ENCODE measurements around the gene CALM1.
"Not testable (repeated sequence)": the region's sequence is repeated elsewhere in the genome, so short reads cannot be mapped to it uniquely, and the experiment has no call there.

CALM1 gene

DNA sequence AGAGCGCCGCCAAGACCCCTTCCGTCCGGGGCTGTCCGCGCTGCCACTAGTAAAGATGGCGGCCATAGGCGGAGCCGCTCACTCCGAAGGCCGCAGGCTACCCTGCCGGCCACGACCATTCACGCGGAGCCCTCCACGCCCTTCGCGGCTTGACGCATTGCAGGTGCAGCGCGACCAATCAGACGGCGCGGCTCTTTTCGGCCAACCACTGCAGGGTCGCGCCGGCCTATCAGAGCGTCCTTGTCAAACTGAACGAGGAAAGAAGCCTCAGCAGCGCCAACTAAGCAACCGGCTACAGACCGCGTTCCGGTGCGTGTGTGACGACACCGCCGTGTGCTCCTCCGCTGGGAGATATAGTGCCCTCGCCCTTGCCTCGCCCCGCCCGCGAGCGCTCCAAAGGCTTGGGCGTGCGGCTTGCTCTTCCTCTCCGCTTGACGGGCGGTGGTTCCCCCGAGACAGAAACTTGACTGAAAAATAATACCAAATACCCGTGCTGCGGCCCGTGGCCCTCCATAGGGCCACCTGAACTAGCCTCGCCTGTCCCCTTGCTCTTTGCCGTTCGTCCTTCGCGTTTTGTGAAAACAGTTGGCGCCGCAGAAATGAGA lies 13.6 kb upstream of the CALM1 start:
- DNase-seq (ENCODE audit: low read depth in 3 of 3), result peak; percentile 92 to 96 (median 96)

DNA sequence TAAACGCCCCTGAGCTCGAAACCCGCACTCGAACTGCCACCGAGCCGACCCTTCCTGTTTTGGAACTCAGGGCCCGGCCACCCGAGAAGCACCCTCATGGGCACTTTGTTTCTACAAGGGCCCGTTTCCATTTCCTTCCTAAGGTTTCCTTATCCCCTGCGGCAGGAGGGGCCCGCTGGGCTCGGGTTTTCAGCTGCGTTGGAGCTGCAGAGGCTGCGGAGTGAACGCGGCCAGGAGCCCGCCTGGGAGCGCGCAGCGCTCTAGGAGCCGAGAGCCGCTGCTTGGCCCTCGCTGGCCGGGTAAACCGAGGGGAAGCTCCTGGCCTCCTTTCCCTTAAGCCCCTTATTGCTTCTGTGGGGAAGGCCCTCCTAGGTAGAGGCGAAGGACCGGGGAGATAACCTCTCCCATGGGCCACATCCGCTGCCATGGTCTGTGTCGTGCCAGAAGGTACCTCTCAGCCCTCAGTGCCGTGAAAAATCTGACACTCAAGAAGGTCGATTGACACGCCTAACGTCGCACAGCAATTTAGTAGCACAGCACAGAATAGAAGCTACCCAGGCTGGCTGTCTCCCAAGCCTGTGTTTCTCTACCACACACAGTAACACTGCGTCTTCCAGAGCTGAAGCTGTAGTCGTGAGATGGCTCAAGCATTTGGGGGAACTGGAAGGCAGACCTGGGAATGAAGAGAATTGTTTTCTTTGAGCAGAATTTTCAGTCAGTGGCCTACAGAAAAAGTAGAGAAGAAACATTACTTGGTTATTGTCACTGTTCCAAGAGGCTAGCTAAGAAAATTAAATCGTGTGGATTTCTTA lies 12.9 kb upstream of the CALM1 start:
- peak; percentile 13 to 38 (median 35) for DNase-seq (ENCODE audit: low read depth in 3 of 3)

DNA sequence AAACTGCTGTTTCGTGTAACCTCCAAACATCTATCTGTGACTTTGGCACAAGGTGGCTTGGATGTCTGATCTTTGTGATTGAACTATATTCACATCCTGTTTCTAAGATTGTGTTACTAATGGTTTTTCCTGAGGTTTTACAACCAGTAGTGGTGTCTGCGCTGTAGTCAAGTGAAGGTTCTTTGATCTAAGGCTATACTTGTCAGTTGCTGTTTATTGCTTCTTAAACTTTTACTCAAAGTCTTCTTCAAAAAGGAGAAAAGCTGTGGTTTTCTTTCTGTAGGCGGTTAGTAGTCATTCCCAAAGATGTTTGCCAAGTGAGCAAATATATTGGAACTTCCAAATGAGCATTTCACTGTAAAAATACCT lies 12.3 kb upstream of the CALM1 start:
- no peak for DNase-seq (ENCODE audit: low read depth in 3 of 3)

DNA sequence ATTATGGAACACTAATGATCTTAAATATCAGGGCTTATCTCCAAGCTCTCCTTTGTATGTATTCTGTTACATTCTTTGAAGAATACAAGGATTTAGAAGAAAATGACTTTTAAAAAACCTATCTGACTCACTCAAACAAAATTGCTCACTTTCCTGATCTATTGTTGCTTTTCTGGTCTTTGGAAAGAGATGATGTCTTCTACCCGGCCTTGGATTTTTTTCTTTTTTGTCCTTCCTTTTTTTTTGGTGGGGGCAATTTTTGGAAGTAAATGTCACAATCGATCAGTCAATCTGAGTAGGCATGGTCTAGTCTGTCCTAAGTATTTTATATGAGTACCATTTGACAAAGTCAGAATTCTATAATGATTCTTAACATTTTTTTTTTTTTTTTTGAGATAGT lies 10.5 kb upstream of the CALM1 start:
- no peak for DNase-seq (ENCODE audit: low read depth in 3 of 3)

DNA sequence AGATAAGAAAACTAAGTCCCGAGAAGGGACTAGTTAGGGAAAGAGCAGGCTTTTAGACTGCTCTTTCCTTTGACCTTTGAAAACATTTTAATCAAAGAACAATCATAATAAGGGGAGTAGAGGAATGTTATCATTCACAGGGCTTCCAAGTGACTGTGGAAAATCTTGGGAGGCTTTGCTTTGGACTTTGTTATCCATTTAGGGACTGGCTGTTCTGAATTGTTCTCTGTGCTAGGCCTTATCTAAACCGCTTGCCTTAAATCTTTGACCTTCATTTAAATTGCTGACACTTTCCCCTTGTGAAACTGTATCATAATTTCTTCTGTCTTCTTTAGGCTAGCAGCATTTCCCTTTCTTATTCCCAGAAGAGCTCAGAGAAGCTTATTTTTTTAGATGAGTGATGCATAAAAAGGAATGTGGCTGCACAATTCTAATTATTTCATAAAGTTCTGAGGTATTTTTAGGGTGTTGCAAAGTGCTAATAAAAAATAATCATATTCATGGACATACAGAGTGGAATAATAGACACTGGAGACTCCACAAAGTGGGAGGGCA lies 9.5 kb upstream of the CALM1 start:
- no peak for DNase-seq (ENCODE audit: low read depth in 3 of 3)

GRCh38 chr14:90388437-90388836 lies 8.4 kb upstream of the CALM1 start:
- no peak for DNase-seq (ENCODE audit: low read depth in 3 of 3)

- no peak for DNase-seq (ENCODE audit: low read depth in 3 of 3)
Observed at GRCh38 chr14:90388982-90389381, 7.8 kb upstream of the CALM1 start.

DNA sequence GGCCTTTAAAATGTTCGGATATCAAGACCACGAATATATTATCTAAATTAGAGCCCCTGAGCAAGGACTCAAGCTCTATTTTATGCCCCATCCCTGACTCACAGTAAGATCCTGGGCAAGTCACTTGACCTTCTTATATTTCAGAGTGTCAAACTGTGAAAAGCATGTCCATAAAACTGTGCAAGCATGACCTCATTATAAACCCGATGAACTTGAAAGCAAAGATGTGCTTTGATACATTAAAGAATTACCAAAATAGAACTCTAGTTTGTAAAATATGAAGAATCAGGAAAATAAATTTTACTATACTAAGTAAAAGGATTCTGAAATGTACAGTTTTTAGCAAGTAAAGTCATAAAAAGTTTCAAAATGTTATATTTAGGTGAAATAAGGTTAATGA lies 2.9 kb upstream of the CALM1 start:
- DNase-seq (ENCODE audit: low read depth in 3 of 3), result no peak

GRCh38 chr14:90394782-90395181 lies 2.0 kb upstream of the CALM1 start:
- not testable (repeated sequence) for DNase-seq (ENCODE audit: low read depth in 3 of 3)

- peak; percentile 21 to 43 (median 37) for DNase-seq (ENCODE audit: low read depth in 3 of 3)
Observed at GRCh38 chr14:90397425-90398314, 841 bp downstream of the CALM1 start.

DNA sequence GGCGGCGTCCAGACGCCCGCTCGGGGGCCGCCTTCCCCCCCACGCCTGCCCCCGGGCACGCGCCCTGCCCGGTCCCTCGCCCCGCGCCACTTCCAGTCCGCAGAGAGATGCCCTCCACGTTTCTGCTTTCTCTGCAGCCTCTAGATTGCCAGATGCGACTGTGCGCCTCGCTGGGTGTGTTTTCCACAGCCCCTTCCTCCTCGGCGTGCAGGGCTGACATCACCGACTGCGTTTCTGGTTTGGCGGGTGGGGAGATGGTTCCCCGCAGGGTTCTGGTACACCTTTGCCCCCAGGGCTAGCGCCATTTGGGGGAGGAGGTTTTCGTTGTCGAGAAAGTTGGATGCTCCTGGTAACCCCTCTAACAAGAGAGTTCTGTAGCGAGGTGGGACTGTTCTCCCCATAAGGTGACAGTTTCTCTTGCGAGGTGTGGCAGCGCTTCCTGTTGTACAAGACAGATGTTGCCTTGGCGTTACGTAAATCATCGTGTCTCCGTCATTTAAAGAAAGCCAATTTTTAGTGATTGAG lies 1.5 kb downstream of the CALM1 start:
- DNase-seq (ENCODE audit: low read depth in 3 of 3), result peak; percentile 23 to 30 (median 28)

- DNase-seq (ENCODE audit: low read depth in 3 of 3), result no peak
Observed at GRCh38 chr14:90398841-90399540, 2.2 kb downstream of the CALM1 start.

- peak; percentile 49 to 75 (median 72) for DNase-seq (ENCODE audit: low read depth in 3 of 3)
Observed at GRCh38 chr14:90399541-90400444, 3.0 kb downstream of the CALM1 start.

DNA sequence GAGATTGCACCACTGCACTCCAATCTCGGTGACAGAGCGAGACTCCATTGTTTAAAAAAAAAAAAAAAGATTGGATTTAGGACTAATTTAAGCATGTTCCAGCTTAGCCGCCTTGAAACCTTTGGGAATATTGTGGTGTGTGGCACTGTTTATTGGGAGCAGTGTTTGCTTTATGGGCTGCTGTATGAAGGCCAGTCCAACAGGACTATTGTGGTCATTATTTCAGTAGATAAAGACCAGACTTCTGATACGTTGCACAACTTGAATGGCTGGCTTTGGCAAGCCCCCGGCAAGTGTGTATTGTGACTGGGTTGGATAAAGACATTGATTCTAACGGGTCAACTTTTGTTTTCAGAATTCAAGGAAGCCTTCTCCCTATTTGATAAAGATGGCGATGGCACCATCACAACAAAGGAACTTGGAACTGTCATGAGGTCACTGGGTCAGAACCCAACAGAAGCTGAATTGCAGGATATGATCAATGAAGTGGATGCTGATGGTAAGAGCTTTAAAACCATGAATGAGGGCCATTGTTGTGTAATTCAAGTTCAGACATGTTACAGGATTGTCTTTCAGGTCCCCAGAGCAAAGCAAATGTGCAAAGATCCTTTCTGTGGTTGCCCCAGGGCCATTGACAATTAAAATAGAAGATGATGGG lies 4.2 kb downstream of the CALM1 start:
- DNase-seq (ENCODE audit: low read depth in 3 of 3), result no peak

GRCh38 chr14:90402016-90402415 lies 5.2 kb downstream of the CALM1 start:
- no peak for DNase-seq (ENCODE audit: low read depth in 3 of 3)

GRCh38 chr14:90403065-90403464 lies 6.2 kb downstream of the CALM1 start:
- no peak for DNase-seq (ENCODE audit: low read depth in 3 of 3)

- DNase-seq (ENCODE audit: low read depth in 3 of 3), result no peak
Observed at GRCh38 chr14:90405101-90405500, 8.3 kb downstream of the CALM1 start.

GRCh38 chr14:90405755-90406154 lies 8.9 kb downstream of the CALM1 start:
- DNase-seq (ENCODE audit: low read depth in 3 of 3), result no peak

DNA sequence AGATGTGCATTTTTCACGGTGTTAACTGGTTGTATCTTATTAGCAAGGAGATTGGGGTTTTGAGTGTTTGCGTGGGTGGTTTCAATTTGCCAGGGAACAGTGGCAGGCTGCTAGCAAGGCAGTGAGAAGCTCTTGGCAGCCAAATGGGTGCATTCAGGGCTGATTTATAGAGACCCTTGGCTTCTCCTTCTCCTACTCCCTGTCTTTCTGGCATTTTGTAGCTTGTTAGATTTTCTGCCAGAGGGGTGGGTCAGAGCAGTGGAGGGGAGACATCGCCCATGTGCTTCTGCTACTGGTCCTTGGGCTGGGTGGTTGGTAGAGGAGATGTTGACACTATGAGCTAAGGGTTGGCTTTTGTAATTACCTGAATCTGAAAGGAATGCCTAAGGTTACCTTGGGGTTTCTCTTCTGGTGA lies 9.6 kb downstream of the CALM1 start:
- DNase-seq (ENCODE audit: low read depth in 3 of 3), result no peak

- no peak for DNase-seq (ENCODE audit: low read depth in 3 of 3)
Observed at GRCh38 chr14:90407230-90407629, 10.4 kb downstream of the CALM1 start.
